Naive thymus-derived CD4-positive, alpha-beta T cell (primary cell): ENCODE results near the gene SPIN3. TPM values are rescaled to one million over a fixed set of nuclear protein-coding genes. Genes with fewer than 3 reads are reported as not detected.
"Not testable (repeated sequence)": the region's sequence is repeated elsewhere in the genome, so short reads cannot be mapped to it uniquely, and the experiment has no call there.

Source experiments
- ATAC-seq: fragments of 150-1000 bp; cut with Tn5 transposase; 2 replicates; pipeline ENCODE4 v1.10.0; 2021; ENCODE audit warnings: mild to moderate bottlenecking, moderate library complexity
- CTCF ChIA-PET: fragments of 350-600 bp; sonication (Branson Sonifier 250); formaldehyde crosslinking; loops from one replicate; lab custom pipeline; 2021; ENCODE audit warnings: antibody characterized with exemption; lab: Charles Lee
- POLR2A ChIA-PET: fragments of 350-600 bp; sonication (Branson Sonifier 250); formaldehyde crosslinking; loops from one replicate; lab custom pipeline; 2021; ENCODE audit warnings: antibody characterized with exemption, inconsistent platforms; lab: Charles Lee
- DNase-seq, 9 donors: peaks; one replicate each; pipeline versions ENCODE4 v3.0.0 to v3.0.0-alpha.2; 2020 to 2022; ENCODE audit warnings: mixed read lengths in 1 of 9
- H3K27ac ChIP-seq: one replicate; pipeline ENCODE4 v1.7.0; 2013; ENCODE audit warnings: mild to moderate bottlenecking, low read depth, low read length, moderate library complexity
- H3K27me3 ChIP-seq, 2 donors: one replicate each; pipeline ENCODE4 v1.7.0; 2013; ENCODE audit warnings: low read length in 2 of 2, mild to moderate bottlenecking in 2 of 2, moderate library complexity in 2 of 2; ENCODE audit not compliant: control insufficient read depth in 2 of 2, insufficient read depth in 2 of 2
- H3K36me3 ChIP-seq, 3 experiments: 1 replicate in 2 of 3; 2 replicates in 1 of 3; pipeline ENCODE4 v1.7.0; 2013; ENCODE audit warnings: low read length in 3 of 3, mild to moderate bottlenecking in 3 of 3, moderate library complexity in 1 of 3; ENCODE audit not compliant: insufficient read depth in 3 of 3, control insufficient read depth in 2 of 3
- H3K4me1 ChIP-seq, 2 donors: one replicate each; pipeline ENCODE4 v1.7.0; 2013; ENCODE audit warnings: low read length in 2 of 2, mild to moderate bottlenecking in 2 of 2, moderate library complexity in 1 of 2; ENCODE audit not compliant: control insufficient read depth in 2 of 2, insufficient read depth in 2 of 2
- H3K4me3 ChIP-seq: 2 replicates; pipeline ENCODE4 v1.7.0; 2013; ENCODE audit warnings: mild to moderate bottlenecking, low read length
- H3K9me3 ChIP-seq, 3 experiments: 1 replicate in 2 of 3; 2 replicates in 1 of 3; pipeline ENCODE4 v1.7.0; 2013; ENCODE audit warnings: low read length in 3 of 3; ENCODE audit not compliant: control insufficient read depth in 2 of 3
- H3K27ac Mint-ChIP-seq, 9 donors: one replicate each; pipeline ENCODE4 v1.8.0; 2020 to 2022; ENCODE audit warnings: mixed read lengths in 9 of 9, mild to moderate bottlenecking in 8 of 9, moderate library complexity in 5 of 9, inconsistent platforms in 2 of 9
- H3K27me3 Mint-ChIP-seq, 5 donors: one replicate each; pipeline ENCODE4 v1.8.0; 2021 to 2022; ENCODE audit warnings: mixed read lengths in 5 of 5, mild to moderate bottlenecking in 1 of 5
- H3K36me3 Mint-ChIP-seq, 5 donors: one replicate each; pipeline ENCODE4 v1.8.0; 2020 to 2022; ENCODE audit warnings: mixed read lengths in 5 of 5, mild to moderate bottlenecking in 3 of 5, inconsistent platforms in 1 of 5
- H3K4me1 Mint-ChIP-seq, 7 donors: one replicate each; pipeline ENCODE4 v1.8.0; 2020 to 2022; ENCODE audit warnings: mixed read lengths in 7 of 7, mild to moderate bottlenecking in 3 of 7, inconsistent platforms in 1 of 7
- H3K4me3 Mint-ChIP-seq, 10 donors: one replicate each; pipeline ENCODE4 v1.8.0; 2020 to 2022; ENCODE audit warnings: mild to moderate bottlenecking in 10 of 10, mixed read lengths in 10 of 10, moderate library complexity in 6 of 10, inconsistent platforms in 2 of 10
- H3K9me3 Mint-ChIP-seq, 11 donors: one replicate each; pipeline ENCODE4 v1.8.0; 2020 to 2022; ENCODE audit warnings: mixed read lengths in 11 of 11, mild to moderate bottlenecking in 4 of 11, inconsistent platforms in 1 of 11, moderate library complexity in 1 of 11
- intact Hi-C, 2 donors: fragments of 100-400 bp; cut with micrococcal nuclease; formaldehyde crosslinking; loops; one replicate each; pipeline ENCODE4 v1.15.1; 2023
- polyA plus RNA-seq, 2 donors: library from polyadenylated mRNA; unstranded; fragments of 300-500 nt; fragmentation: Illumina TruSeq; gene quantifications; one replicate each; pipeline ENCODE4 v1.2.3, GENCODE V29; 2021
- total RNA-seq, 6 experiments: library from RNA in 5 of 6; stranded (reverse) in 5 of 6; gene quantifications; 1 replicate in 5 of 6; 2 replicates in 1 of 6; pipeline ENCODE4 v1.2.3 and lab custom pipeline; 2021 to 2026

SPIN3 gene
- total and polyA plus RNA-seq, 7 experiments from 2014 or later, result 4.4 to 24.2 (median 10.4) TPM

GRCh38 chrX:56947699-56948098, 47.6 kb downstream of the SPIN3 start:
- ChIA-PET CTCF (no interaction called here), POLR2A (no interaction called here)
- ATAC-seq, result no peak
- no peaks in the 10 kb centered on the region for H3K27me3 ChIP-seq
- intact Hi-C loops, result no loop called here
- peaks cover 0 to 3% (median 0%) of the 10 kb centered on the region in 5 donors for H3K36me3 Mint-ChIP-seq
- H3K4me3 Mint-ChIP-seq, result no peak overlapping the region
- peaks cover 0 to 4% (median 0%) of the 10 kb centered on the region in 5 donors for H3K27me3 Mint-ChIP-seq
- H3K9me3 ChIP-seq, result no peaks in the 10 kb centered on the region
- H3K4me3 ChIP-seq, result no peak overlapping the region
- no peaks in the 10 kb centered on the region for H3K4me1 ChIP-seq
- no peaks in the 10 kb centered on the region for H3K36me3 ChIP-seq
- DNase-seq, result no peak
- no peaks in the 10 kb centered on the region for H3K4me1 Mint-ChIP-seq
- no peak overlapping the region for H3K27ac ChIP-seq
- peaks cover 0 to 27% (median 9%) of the 10 kb centered on the region in 11 donors for H3K9me3 Mint-ChIP-seq
- H3K27ac Mint-ChIP-seq, result no peak overlapping the region

GRCh38 chrX:56946201-56946600, 49.1 kb downstream of the SPIN3 start:
- DNase-seq, H3K27me3 ChIP-seq, H3K4me3 Mint-ChIP-seq, H3K36me3 Mint-ChIP-seq, H3K4me3 ChIP-seq, POLR2A ChIA-PET, ATAC-seq, H3K27ac ChIP-seq, H3K4me1 Mint-ChIP-seq, H3K27me3 Mint-ChIP-seq, CTCF ChIA-PET, H3K4me1 ChIP-seq, H3K27ac Mint-ChIP-seq, H3K36me3 ChIP-seq, H3K9me3 ChIP-seq, intact Hi-C loops: not testable (repeated sequence)
- H3K9me3 Mint-ChIP-seq, result peaks cover 0 to 24% (median 8%) of the 10 kb centered on the region in 11 donors

- H3K9me3 Mint-ChIP-seq, result peaks cover 0 to 24% (median 8%) of the 10 kb centered on the region in 11 donors
- H3K27ac ChIP-seq, H3K4me3 Mint-ChIP-seq, H3K4me3 ChIP-seq, H3K27me3 ChIP-seq, CTCF ChIA-PET, POLR2A ChIA-PET, H3K4me1 ChIP-seq, H3K27me3 Mint-ChIP-seq, H3K36me3 Mint-ChIP-seq, H3K9me3 ChIP-seq, ATAC-seq, H3K4me1 Mint-ChIP-seq, intact Hi-C loops, H3K27ac Mint-ChIP-seq, H3K36me3 ChIP-seq, DNase-seq: not testable (repeated sequence)
These were observed 50.1 kb downstream of the SPIN3 start for GRCh38 chrX:56945226-56945625.

GRCh38 chrX:56943264-56943663, 52.1 kb downstream of the SPIN3 start:
- Mint-ChIP-seq H3K36me3 (peaks cover 0 to 3% (median 0%) of the 10 kb centered on the region in 5 donors), H3K27me3 (peaks cover 0 to 4% (median 0%) of the 10 kb centered on the region in 5 donors), H3K4me3 (no peak overlapping the region), H3K9me3 (peaks cover 0 to 30% (median 14%) of the 10 kb centered on the region in 11 donors), H3K4me1 (no peaks in the 10 kb centered on the region), H3K27ac (no peak overlapping the region)
- CTCF ChIA-PET, result no interaction called here
- intact Hi-C loops, result no loop called here
- Histone ChIP-seq H3K9me3 (no peaks in the 10 kb centered on the region), H3K27me3 (no peaks in the 10 kb centered on the region), H3K4me3 (no peak overlapping the region), H3K36me3 (no peaks in the 10 kb centered on the region), H3K4me1 (no peaks in the 10 kb centered on the region), H3K27ac (no peak overlapping the region)
- ATAC-seq (no peak), DNase-seq (no peak)
- POLR2A ChIA-PET, result no interaction called here

Other genes starting within 250 kb of the SPIN3 start
- 10 to 100 TPM in 4 of 5 experiments, 1 to 10 TPM in 1; 9.0 to 19.7 (median 14.0) TPM for gene SPIN2B, start 126.0 kb upstream of the SPIN3 start, total RNA-seq
- gene SPIN2B, start 126.0 kb upstream of the SPIN3 start, polyA plus RNA-seq, result 10 to 100 TPM; 19.7 to 24.0 TPM
- gene SPIN2A, start 141.9 kb upstream of the SPIN3 start, total RNA-seq, result 1 to 10 TPM in 4 of 5 experiments, under 1 TPM in 1; 0.97 to 2.5 (median 1.2) TPM
- gene SPIN2A, start 141.9 kb upstream of the SPIN3 start, polyA plus RNA-seq, result under 1 TPM in 1 of 2 donors, not detected in 1; 0.09 TPM